ENCODE measurements around the gene ASTE1.

- TF ChIP-seq CTCF (IDR thresholded peaks at IDR 0.05) (no peak), POLR2A (IDR thresholded peaks at IDR 0.05) (no peak)
Observed at GRCh38 chr3:131009698-131010097, 16.9 kb downstream of the ASTE1 start.

Measured in uterus (tissue), 2 donors.